AG09309 (cell line): ENCODE data around the gene PPP1R12A.

Experiments
- DNase-seq: peaks from one replicate; pipeline ENCODE4 v3.0.0-alpha.2; 2010; ENCODE audit warnings: low read depth
- H3K4me3 ChIP-seq: 2 replicates; pipeline ENCODE4 v1.5.1; 2011; ENCODE audit warnings: mild to moderate bottlenecking, low read depth, low read length, moderate library complexity; ENCODE audit not compliant: control insufficient read depth
- CTCF ChIP-seq: IDR thresholded peaks from 2 replicates; pipeline ENCODE4 v1.5.1; 2011; ENCODE audit warnings: mild to moderate bottlenecking, low read depth, low read length, inconsistent platforms; ENCODE audit not compliant: insufficient read depth, control insufficient read depth; ENCODE audit errors: missing control alignments

PPP1R12A gene

GRCh38 chr12:79900199-79900598 lies 34.7 kb downstream of the PPP1R12A start:
- TF ChIP-seq CTCF = no peak
- DNase-seq = no peak
- no peak overlapping the region for H3K4me3 ChIP-seq

GRCh38 chr12:79897617-79898016 lies 37.3 kb downstream of the PPP1R12A start:
- DNase-seq = peak; percentile 88
- TF ChIP-seq CTCF = no peak
- H3K4me3 ChIP-seq = no peak overlapping the region

GRCh38 chr12:79895804-79896203 lies 39.1 kb downstream of the PPP1R12A start:
- H3K4me3 ChIP-seq = no peak overlapping the region
- DNase-seq = no peak
- TF ChIP-seq CTCF = no peak

- DNase-seq = no peak
- no peak overlapping the region for H3K4me3 ChIP-seq
- TF ChIP-seq CTCF = no peak
These were observed 39.8 kb downstream of the PPP1R12A start for GRCh38 chr12:79895071-79895470.

GRCh38 chr12:79891506-79892162 lies 43.3 kb downstream of the PPP1R12A start:
- no peak for TF ChIP-seq CTCF
- no peak for DNase-seq
- no peak overlapping the region for H3K4me3 ChIP-seq

- no peak for DNase-seq
- TF ChIP-seq CTCF = no peak
These were observed 47.0 kb downstream of the PPP1R12A start for GRCh38 chr12:79887890-79888289.

GRCh38 chr12:79886917-79887519 lies 47.9 kb downstream of the PPP1R12A start:
- peak; percentile 48 for TF ChIP-seq CTCF
- no peak overlapping the region for H3K4me3 ChIP-seq
- peak; percentile 23 for DNase-seq

More at GRCh38 chr12:79887890-79888289, 47.0 kb downstream of the PPP1R12A start:
- H3K4me3 ChIP-seq = no peak overlapping the region
